Activated T-cell treated with anti-CD3 and anti-CD28 coated beads, Interleukin-2, amount 50 U/mL, for 1 hour (primary cell): ENCODE results near the gene RELN.

Experiments
- DNase-seq: peaks from one replicate; pipeline ENCODE4 v3.0.0-alpha.2; 2020

Gene RELN

DNA sequence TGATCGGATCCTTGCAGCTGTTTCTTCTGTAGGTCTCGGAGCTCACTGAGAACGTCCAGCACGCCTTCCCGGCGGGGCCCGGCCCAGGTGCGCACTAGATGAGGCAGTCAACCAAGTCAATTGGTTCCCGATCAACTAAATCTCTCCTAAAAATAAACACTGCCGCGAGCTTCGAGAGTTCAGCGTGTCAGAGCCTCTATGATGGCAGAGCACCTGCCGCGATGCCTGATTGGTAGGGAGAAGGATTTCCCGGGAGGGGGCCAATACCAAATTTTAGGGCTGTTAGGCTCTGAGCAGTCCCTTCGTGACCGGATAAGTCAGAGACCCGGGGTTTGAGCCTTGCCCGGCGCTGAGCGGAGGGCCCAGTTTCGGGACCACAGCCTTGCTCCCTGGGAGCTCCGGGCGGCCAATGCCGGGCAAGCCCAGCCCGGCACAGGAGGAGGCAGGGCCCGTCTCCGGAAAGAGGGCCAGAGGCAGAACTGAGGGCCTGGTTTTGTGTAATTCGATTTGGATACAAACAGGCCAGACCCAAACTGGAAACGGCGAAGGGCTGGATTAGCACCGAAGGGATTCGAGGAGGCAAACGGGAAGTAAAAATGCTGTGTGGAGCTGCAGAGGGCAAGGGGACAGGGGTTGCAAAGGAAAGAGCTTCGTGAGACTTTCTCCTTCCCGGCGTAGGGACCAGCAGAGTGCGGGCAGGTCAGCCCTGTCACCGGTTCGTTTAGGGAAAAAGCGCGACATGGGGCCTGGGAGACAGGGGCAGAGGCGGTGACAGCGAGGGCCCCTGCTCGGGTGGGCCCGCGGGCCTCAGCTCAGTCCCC is 544.0 kb downstream of the RELN start:
- DNase-seq = no peak

DNA sequence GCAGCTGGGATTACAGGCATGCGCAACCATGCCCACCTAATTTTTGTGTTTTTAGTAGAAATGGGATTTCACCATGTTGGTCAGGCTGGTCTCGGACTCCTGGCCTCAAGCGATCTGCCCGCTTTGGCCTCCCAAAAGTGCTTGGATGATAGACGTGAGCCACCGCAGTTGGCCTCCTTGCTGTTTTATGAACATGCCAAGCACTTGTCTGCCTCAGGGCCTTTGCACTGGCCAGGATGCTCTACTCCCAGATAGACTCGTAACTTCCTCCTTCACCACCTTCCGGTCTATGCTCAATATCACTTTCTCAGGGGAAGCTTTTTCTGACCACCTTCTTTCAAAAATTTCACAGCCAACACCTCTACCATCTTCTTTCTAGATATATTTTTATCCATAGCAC is 549.8 kb downstream of the RELN start:
- DNase-seq = no peak

DNA sequence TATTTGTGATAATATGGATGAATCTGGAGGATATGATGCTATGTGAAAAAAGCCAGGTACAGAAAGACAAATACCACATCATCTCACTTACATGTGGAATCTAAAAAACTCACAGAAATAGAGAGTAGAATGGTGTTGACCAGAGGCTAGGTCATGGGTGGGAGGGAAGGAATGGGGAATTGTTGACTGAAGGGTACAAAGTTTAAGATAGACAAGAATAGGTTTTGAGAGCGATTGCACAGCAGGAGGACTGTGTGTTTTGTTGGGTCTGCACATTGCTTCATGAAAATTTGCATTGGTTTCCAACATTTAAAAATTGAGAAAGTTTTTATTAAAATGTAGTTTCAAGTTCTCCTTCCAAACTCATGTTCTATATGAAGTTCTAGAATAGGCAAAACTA is 551.8 kb downstream of the RELN start:
- DNase-seq = no peak

DNA sequence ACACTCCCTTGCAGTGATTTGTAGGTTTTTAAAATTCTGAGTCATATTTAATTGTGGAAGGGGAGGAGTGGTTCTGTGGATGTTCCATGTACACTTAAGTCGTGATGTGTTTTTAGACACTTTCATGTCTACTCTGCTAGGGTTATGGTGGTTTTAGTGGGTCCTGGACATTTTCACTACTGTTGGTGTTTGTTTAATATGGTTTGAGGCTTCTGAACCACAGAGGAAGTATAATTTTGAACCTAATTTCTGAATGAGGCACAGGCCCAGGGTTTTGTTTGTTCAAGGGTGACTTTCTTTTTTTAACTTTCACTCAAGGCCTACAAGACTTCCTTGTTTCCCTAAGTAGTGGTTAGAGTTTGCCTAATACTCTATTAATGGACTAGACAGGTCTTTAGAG is 556.7 kb downstream of the RELN start:
- no peak for DNase-seq

DNA sequence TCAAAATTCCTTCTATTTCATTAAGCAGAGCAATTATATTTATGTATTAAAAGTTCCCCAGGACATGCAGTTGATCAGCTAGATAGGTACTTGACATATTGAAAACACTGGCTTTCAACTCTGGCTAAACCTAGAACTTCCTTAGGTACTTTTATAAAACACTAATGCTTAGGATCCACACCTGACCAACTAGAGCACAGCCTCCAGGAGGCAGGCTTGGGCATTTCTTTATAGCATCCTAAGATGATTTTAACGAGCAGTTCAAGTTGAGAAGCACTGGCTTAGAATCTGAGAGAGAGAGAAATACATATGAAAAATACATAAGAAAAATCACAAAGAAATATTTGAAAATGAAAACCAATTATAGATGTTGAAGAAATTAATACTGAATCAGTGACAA is 564.3 kb downstream of the RELN start:
- DNase-seq = no peak

DNA sequence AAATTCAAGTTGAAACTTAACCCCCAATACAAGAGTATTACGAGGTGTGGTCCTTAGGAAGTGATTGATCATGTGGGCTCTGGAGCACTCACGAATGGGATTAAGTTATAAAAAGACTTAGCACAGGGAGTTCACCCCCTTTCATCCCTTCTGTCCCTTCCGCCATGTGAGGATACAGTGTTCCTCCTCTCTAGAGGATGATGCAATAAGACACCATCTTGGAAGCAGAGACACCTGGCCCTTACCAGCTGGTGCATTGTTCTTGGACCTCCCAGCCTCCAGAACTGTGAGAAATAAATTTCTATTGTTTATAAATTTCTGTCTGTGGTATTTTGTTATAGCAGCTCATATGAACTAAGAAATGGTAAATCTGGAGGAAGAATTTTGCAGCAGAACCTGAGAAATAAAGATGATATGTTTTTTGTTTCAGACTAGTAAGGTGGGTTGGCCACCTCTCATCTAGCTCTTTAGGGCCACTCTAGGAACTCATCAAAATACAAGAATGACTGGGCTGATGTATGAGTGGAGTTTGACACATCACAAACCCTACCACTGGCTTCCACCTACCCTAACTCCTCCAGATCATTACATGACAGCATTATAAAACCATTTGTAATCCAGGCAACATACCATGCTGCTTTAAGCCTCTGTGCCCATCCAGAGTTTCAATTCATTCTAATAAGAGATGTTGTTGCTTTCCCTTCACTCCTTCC is 565.8 kb downstream of the RELN start:
- no peak for DNase-seq
